Measurements from ENCODE around the gene FKBP5.
"Not testable (repeated sequence)": the region's sequence is repeated elsewhere in the genome, so short reads cannot be mapped to it uniquely, and the experiment has no call there.

Gene FKBP5

GRCh38 chr6:35582315-35582714, 106.4 kb downstream of the FKBP5 start:
- FAIRE-seq: no peak

- no peak for FAIRE-seq
Measured at GRCh38 chr6:35581633-35582032, 107.1 kb downstream of the FKBP5 start.

- no peak for FAIRE-seq
Measured at GRCh38 chr6:35580836-35581235, 107.9 kb downstream of the FKBP5 start.

GRCh38 chr6:35576682-35577081, 112.0 kb downstream of the FKBP5 start:
- FAIRE-seq: no peak

- no peak for FAIRE-seq
Measured at GRCh38 chr6:35573495-35574110, 115.1 kb downstream of the FKBP5 start.

GRCh38 chr6:35570885-35571330, 117.8 kb downstream of the FKBP5 start:
- FAIRE-seq: not testable (repeated sequence)

GRCh38 chr6:35569011-35569461, 119.7 kb downstream of the FKBP5 start:
- no peak for FAIRE-seq

- FAIRE-seq: no peak
Measured at GRCh38 chr6:35566794-35567193, 121.9 kb downstream of the FKBP5 start.

GRCh38 chr6:35564733-35565132, 124.0 kb downstream of the FKBP5 start:
- no peak for FAIRE-seq

- no peak for FAIRE-seq
Measured at GRCh38 chr6:35562060-35562459, 126.7 kb downstream of the FKBP5 start.

GRCh38 chr6:35561113-35561512, 127.6 kb downstream of the FKBP5 start:
- no peak for FAIRE-seq

- FAIRE-seq: no peak
Measured at GRCh38 chr6:35558571-35558970, 130.1 kb downstream of the FKBP5 start.

- no peak for FAIRE-seq
Measured at GRCh38 chr6:35557239-35557638, 131.5 kb downstream of the FKBP5 start.

GRCh38 chr6:35554811-35555210, 133.9 kb downstream of the FKBP5 start:
- FAIRE-seq: no peak

- no peak for FAIRE-seq
Measured at GRCh38 chr6:35553315-35553714, 135.4 kb downstream of the FKBP5 start.

GRCh38 chr6:35552285-35552917, 136.3 kb downstream of the FKBP5 start:
- FAIRE-seq: no peak

GRCh38 chr6:35550437-35550836, 138.3 kb downstream of the FKBP5 start:
- no peak for FAIRE-seq

GRCh38 chr6:35547676-35548075, 141.0 kb downstream of the FKBP5 start:
- FAIRE-seq: no peak

GRCh38 chr6:35544769-35545361, 143.8 kb downstream of the FKBP5 start:
- FAIRE-seq: no peak

- FAIRE-seq: no peak
Measured at GRCh38 chr6:35543459-35544193, 145.1 kb downstream of the FKBP5 start.

- no peak for FAIRE-seq
Measured at GRCh38 chr6:35541836-35542235, 146.9 kb downstream of the FKBP5 start.

- FAIRE-seq: no peak
Measured at GRCh38 chr6:35539223-35539622, 149.5 kb downstream of the FKBP5 start.

GRCh38 chr6:35535847-35536246, 152.9 kb downstream of the FKBP5 start:
- not testable (repeated sequence) for FAIRE-seq
